Measurements from ENCODE around the gene RNF123. TPM values are rescaled to one million over a fixed set of nuclear protein-coding genes. Genes with fewer than 3 reads are reported as not detected.

Gene RNF123
- total and polyA plus RNA-seq, 2 donors, result 15.9 to 29.3 TPM

- Histone ChIP-seq H3K4me3 (ENCODE audit: low read depth, low read length) (no peak overlapping the region), H3K27ac (ENCODE audit: low read depth) (no peak overlapping the region), H3K4me1 (ENCODE audit: insufficient read depth) (no peaks in the 10 kb centered on the region), H3K36me3 (ENCODE audit: insufficient read depth) (no peaks in the 10 kb centered on the region)
- 53% methylated on average over 75 of the region's 75 CpGs for WGBS
- DNase-seq (ENCODE audit: extremely low spot score), result no peak
Observed at GRCh38 chr3:49717959-49718857, 28.9 kb downstream of the RNF123 start.

DNA sequence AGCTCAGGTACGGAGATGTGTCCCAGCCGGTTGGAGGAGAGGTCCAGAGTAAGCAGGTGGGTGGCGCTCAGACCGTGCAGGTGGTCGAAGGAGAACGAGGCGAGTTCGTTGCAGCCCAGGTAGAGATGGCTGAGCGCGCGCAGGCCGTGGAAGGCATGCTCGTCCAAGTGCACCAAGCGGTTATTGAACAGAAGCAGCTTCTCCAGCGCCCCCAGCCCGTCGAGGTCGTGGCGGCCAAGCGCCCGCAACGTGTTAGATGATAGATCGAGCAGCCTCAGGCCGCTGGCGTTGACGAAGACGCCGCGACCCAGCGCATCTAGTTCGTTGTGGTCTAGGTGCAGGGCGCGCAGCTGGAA, 29.5 kb downstream of the RNF123 start:
- H3K27ac ChIP-seq (ENCODE audit: low read depth), result no peak overlapping the region
- H3K4me3 ChIP-seq (ENCODE audit: low read depth, low read length), result peak overlapping the region; percentile 36
- WGBS, result 6% methylated on average over 33 of the region's 33 CpGs
- no peaks in the 10 kb centered on the region for H3K36me3 ChIP-seq (ENCODE audit: insufficient read depth)
- no peak for DNase-seq (ENCODE audit: extremely low spot score)
- no peaks in the 10 kb centered on the region for H3K4me1 ChIP-seq (ENCODE audit: insufficient read depth)

GRCh38 chr3:49719214-49719884, 30.0 kb downstream of the RNF123 start, which contains the start of gene AMIGO3:
TSS of gene AMIGO3 (minus strand) at chr3:49719684. CDS start at chr3:49719465, 219 bp downstream.
- DNase-seq (ENCODE audit: extremely low spot score), result peak; percentile 84
- H3K4me1 ChIP-seq (ENCODE audit: insufficient read depth), result no peaks in the 10 kb centered on the region
- no peaks in the 10 kb centered on the region for H3K36me3 ChIP-seq (ENCODE audit: insufficient read depth)
- no peak within 1 kb of the TSS for H3K27ac ChIP-seq (ENCODE audit: low read depth)
- H3K4me3 ChIP-seq (ENCODE audit: low read depth, low read length), result peak within 1 kb of the TSS; percentile 36
- WGBS, result under 1% methylated on average over 50 of the region's 50 CpGs

- no peak for DNase-seq (ENCODE audit: extremely low spot score)
- Histone ChIP-seq H3K4me3 (ENCODE audit: low read depth, low read length) (no peak overlapping the region), H3K4me1 (ENCODE audit: insufficient read depth) (no peaks in the 10 kb centered on the region), H3K36me3 (ENCODE audit: insufficient read depth) (no peaks in the 10 kb centered on the region), H3K27ac (ENCODE audit: low read depth) (no peak overlapping the region)
- WGBS, result 66% methylated on average over 4 of the region's 4 CpGs
Observed at GRCh38 chr3:49720855-49721595, 31.7 kb downstream of the RNF123 start.

DNA sequence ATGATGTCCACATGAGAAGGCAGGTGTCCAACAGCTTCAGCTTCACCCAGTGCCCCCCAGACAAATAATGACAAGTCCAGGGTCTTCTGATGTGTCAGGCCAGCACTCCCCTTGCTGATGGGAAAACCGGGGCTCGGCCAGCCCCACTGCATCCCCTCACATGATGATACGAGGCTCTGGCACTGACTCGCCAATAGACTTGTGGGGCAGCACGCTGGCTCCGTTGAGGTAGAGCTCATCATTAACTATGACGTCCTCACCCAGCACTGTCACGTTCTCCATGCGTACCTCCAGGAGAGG, 32.2 kb downstream of the RNF123 start:
- no peaks in the 10 kb centered on the region for H3K4me1 ChIP-seq (ENCODE audit: insufficient read depth)
- no peak overlapping the region for H3K4me3 ChIP-seq (ENCODE audit: low read depth, low read length)
- no peak overlapping the region for H3K27ac ChIP-seq (ENCODE audit: low read depth)
- DNase-seq (ENCODE audit: extremely low spot score), result no peak
- 76% methylated on average over 9 of the region's 9 CpGs for WGBS
- H3K36me3 ChIP-seq (ENCODE audit: insufficient read depth), result no peaks in the 10 kb centered on the region

DNA sequence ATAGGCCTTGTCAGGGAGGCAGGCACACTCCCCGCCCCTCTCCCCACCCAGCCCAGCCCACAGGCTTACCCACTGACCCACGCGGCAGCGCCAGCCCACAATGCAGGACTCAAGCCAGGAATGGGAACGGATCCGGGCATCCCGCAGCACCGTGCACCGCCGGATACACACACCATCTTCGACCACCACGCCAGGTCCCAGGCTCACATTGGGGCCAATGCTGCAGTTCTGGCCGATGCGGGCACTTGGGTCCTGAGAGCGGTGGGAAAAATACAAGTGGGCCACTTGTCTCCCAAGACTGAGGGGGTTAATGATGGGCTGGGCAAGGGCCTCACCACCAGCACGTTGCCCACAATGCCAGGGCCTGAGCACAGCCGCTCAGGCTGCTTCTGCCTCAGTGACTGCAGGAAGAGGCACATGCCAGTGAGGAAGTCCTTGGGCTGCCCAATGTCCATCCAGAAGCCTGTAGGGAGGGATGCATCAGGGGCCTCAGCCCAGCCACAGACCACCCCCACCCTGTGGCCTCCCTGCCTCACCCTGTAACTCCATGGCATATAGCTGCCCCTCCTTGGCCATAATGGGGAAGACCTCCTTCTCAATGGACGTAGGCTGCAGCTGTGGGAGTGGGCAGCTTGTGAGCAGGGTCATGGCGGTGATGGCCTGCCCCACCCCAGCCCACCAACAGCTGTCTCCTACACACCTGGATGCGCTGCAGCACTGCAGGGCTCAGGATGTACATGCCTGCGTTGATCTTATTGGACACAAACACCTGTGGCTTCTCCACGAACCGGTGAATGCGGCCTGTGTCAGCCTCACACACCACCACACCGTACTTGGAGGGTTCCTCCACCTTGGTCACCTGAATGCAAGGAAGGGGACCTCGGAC, 32.8 kb downstream of the RNF123 start:
- Histone ChIP-seq H3K36me3 (ENCODE audit: insufficient read depth) (no peaks in the 10 kb centered on the region), H3K4me3 (ENCODE audit: low read depth, low read length) (no peak overlapping the region), H3K4me1 (ENCODE audit: insufficient read depth) (no peaks in the 10 kb centered on the region), H3K27ac (ENCODE audit: low read depth) (no peak overlapping the region)
- DNase-seq (ENCODE audit: extremely low spot score), result no peak
- 86% methylated on average over 26 of the region's 26 CpGs for WGBS

DNA sequence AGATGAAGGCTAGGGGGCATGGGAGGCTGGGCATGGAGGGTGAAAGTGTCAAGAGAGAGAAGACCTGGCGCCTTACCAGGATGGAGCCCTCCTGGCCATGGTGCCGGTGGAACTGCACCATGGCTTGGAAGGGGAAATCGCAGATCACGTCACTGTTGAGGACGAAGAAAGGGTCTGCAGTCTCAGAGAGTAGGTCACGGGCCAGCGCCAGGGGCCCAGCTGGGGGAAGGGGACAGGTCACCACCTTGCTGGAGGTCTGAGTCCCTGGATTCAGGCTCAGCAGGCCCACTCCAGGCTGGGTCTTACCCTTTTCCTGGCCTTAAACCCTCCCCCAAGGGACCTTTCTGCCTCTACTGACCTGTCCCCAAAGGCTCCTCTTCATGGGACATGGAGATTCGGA, 33.5 kb downstream of the RNF123 start:
- peak overlapping the region; percentile 28 for H3K27ac ChIP-seq (ENCODE audit: low read depth)
- no peaks in the 10 kb centered on the region for H3K36me3 ChIP-seq (ENCODE audit: insufficient read depth)
- no peaks in the 10 kb centered on the region for H3K4me1 ChIP-seq (ENCODE audit: insufficient read depth)
- no peak for DNase-seq (ENCODE audit: extremely low spot score)
- peak overlapping the region; percentile 72 for H3K4me3 ChIP-seq (ENCODE audit: low read depth, low read length)
- 67% methylated on average over 8 of the region's 8 CpGs for WGBS

DNA sequence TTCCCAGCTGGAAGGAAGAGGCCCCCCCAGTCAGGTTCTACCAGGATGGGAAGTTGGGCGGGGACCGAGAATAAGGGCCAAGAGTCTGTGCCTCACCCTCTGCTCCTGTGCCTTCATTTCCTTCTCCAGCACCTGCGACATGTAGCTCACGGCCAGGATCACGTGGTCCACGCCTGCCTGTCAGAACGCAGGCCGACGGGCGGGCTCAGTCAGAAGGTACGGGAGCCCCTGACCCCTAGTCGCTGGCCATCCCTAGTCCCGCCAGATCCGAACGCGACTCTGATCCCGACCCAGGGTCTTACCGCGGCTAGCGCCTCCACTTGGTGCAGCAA, 33.9 kb downstream of the RNF123 start:
- DNase-seq (ENCODE audit: extremely low spot score), result no peak
- Histone ChIP-seq H3K4me3 (ENCODE audit: low read depth, low read length) (peak overlapping the region; percentile 72), H3K36me3 (ENCODE audit: insufficient read depth) (no peaks in the 10 kb centered on the region), H3K4me1 (ENCODE audit: insufficient read depth) (no peaks in the 10 kb centered on the region), H3K27ac (ENCODE audit: low read depth) (peak overlapping the region; percentile 96)
- 0% methylated on average over 20 of the region's 20 CpGs for WGBS

- H3K27ac ChIP-seq (ENCODE audit: low read depth), result peak within 1 kb of the TSS; percentile 96
- H3K36me3 ChIP-seq (ENCODE audit: insufficient read depth), result no peaks in the 10 kb centered on the region
- peak; percentile 83 for DNase-seq (ENCODE audit: extremely low spot score)
- peak within 1 kb of the TSS; percentile 72 for H3K4me3 ChIP-seq (ENCODE audit: low read depth, low read length)
- WGBS, result under 1% methylated on average over 102 of the region's 102 CpGs
- H3K4me1 ChIP-seq (ENCODE audit: insufficient read depth), result no peaks in the 10 kb centered on the region
Observed at GRCh38 chr3:49723628-49724551, 34.5 kb downstream of the RNF123 start, which contains the start of gene GMPPB. TSS of gene GMPPB (minus strand) at chr3:49723951. CDS start at chr3:49723726, 225 bp downstream.

DNA sequence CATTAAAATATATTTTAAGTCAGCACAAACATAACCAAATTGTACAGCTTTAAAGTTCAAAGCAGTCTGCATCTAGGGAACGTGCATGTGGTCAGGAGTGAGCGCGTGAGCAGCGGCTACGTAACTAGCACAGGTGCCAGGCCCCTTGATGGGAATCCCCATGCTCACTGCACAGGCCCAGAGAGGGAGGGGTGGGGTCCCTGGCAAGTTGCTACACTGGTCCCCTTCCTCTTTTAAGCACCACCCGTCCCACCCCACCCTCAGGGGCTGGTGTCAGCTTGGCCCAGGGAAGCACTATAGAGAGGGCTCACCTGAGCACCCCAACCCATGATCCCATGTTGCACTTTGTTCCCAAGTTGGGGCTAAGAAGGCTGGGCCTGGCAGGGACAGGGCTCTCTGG, 35.2 kb downstream of the RNF123 start:
- Histone ChIP-seq H3K4me1 (ENCODE audit: insufficient read depth) (no peaks in the 10 kb centered on the region), H3K4me3 (ENCODE audit: low read depth, low read length) (peak overlapping the region; percentile 48), H3K27ac (ENCODE audit: low read depth) (peak overlapping the region; percentile 88), H3K36me3 (ENCODE audit: insufficient read depth) (no peaks in the 10 kb centered on the region)
- 19% methylated on average over 6 of the region's 6 CpGs for WGBS
- DNase-seq (ENCODE audit: extremely low spot score), result no peak

DNA sequence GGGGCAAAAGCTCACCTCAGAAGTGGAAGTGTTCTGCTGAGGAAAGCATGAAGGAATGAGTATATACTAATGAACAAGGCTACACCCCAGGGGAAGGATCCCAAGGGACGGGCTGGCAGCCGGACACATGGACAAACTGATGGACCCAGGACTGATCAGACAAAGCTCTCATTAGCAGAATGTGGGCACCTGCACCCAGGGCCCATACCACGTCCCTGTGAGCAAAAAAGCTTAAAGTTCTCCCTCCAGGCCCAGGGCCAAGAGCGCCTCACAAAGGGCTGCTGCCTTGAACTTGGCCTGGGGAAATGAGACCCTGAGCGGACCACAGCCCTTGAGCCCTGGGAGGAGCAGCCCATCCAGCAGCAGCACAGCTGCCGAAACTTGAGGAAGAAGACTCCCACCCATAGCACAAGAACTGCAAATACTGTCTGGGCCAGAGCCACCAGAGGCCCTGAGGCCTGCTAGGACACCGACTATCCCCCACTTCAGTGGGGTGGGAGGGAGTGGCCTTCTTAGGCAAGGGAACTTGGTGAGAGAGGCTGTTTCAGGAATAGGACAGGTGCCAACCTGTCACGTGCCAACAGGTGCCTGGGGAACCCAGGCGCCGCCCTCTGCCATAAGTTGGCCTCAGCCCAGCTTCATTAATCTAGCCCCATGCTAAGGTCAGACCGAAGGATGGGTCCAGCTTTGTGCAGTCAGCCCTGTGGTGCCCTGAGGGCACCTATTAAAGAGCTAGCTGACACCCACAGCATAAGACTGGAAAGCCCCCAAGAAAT, 36.7 kb downstream of the RNF123 start:
- Histone ChIP-seq H3K36me3 (ENCODE audit: insufficient read depth) (no peaks in the 10 kb centered on the region), H3K4me1 (ENCODE audit: insufficient read depth) (no peaks in the 10 kb centered on the region), H3K4me3 (ENCODE audit: low read depth, low read length) (no peak overlapping the region), H3K27ac (ENCODE audit: low read depth) (no peak overlapping the region)
- no peak for DNase-seq (ENCODE audit: extremely low spot score)
- 89% methylated on average over 11 of the region's 11 CpGs for WGBS

Data from urinary bladder (tissue), 4 donors.